GM12873 (cell line): ENCODE data around the gene ADRM1.

ENCODE experiments used
- TF ChIP-seq, protein P1 (sequence below): IDR thresholded peaks from 2 replicates; pipeline ENCODE4 v1.5.1; 2012; ENCODE audit warnings: low read depth, mild to moderate bottlenecking, moderate library complexity, low read length, control low read depth; ENCODE audit not compliant: insufficient read depth; ENCODE audit errors: missing control alignments

Gene ADRM1

DNA sequence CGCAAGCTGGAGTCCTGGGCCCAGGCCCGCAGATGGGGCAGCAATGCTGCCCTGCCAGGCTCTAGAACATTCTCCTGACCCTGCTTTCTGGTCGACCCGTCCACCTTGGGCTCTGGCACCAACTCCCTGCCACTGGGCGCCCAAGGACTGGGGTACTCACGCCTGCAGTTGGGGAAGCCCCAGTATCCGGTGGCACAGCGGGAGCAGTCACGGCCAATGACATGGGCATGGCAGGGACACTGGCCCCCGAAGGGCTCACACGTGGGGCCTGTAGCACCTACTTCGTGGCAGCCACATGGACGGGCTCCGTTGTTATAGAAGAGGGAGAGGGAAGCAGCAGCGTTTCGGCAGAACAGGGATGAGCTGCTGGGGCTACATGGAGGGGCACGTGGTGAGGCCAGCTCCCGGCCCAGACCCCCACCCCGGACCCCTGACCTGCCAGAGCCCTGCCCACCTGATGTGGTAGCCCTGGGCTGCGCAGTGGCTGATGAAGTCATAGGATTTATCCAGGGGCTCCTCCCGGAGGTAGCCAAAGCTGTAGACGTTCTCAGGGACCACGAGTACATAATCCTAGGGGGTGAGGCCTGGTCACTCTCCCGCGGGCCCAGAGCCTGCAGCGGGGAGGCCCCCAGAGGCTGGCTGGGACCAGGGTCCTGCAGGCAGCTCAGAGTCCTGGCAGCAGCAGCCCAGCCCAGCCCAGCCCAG, 26.0 kb downstream of the ADRM1 start:
- TF ChIP-seq, protein P1, sequence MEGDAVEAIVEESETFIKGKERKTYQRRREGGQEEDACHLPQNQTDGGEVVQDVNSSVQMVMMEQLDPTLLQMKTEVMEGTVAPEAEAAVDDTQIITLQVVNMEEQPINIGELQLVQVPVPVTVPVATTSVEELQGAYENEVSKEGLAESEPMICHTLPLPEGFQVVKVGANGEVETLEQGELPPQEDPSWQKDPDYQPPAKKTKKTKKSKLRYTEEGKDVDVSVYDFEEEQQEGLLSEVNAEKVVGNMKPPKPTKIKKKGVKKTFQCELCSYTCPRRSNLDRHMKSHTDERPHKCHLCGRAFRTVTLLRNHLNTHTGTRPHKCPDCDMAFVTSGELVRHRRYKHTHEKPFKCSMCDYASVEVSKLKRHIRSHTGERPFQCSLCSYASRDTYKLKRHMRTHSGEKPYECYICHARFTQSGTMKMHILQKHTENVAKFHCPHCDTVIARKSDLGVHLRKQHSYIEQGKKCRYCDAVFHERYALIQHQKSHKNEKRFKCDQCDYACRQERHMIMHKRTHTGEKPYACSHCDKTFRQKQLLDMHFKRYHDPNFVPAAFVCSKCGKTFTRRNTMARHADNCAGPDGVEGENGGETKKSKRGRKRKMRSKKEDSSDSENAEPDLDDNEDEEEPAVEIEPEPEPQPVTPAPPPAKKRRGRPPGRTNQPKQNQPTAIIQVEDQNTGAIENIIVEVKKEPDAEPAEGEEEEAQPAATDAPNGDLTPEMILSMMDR, result no peak

DNA sequence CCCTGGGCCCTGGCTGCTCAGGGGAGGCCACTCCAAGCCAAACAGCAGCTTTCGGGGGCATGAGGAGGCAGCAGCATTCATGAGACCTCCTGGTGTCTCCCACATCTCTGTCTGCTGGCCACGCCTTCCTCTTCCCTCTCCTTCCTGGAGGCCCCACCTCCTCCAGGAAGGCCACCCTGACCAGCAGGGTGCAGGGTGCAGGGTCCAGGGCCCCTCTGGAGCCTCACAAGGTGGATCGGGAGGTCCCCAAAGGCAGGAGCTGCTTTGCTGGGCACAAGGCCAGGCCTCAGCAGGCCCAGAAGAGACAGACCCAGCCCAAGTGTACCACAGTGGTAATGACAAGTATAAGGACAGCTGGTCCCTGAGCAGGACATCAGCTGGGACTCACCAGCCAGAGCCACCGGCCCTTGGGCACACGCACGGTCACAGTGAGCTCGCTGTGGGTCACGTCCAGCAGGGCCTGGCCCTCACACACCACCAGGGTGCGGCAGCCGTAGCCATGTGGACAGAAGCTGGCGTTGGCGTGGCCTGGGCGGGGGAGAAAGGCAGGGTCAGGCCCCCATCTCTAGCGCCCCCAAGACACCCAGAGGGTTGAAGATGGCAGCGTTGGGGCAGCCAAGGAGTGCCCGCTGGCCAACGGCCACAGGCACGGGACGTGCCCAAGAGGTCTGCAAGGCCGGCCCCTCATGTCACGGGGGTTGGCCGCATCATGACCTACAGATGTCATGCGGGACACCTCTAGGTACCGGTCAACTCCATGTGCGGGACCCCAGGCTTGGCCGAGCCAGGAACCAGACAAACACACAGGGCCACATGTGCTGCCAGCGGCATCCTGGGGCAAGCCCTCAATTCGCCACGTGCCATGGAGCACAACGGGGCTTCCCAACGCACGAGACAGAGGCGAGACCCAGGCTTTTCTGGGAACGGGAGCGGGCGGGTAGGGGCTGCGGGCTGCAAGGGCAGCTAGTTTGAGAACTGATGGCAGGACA, 26.9 kb downstream of the ADRM1 start:
- TF ChIP-seq, protein P1, result no peak

DNA sequence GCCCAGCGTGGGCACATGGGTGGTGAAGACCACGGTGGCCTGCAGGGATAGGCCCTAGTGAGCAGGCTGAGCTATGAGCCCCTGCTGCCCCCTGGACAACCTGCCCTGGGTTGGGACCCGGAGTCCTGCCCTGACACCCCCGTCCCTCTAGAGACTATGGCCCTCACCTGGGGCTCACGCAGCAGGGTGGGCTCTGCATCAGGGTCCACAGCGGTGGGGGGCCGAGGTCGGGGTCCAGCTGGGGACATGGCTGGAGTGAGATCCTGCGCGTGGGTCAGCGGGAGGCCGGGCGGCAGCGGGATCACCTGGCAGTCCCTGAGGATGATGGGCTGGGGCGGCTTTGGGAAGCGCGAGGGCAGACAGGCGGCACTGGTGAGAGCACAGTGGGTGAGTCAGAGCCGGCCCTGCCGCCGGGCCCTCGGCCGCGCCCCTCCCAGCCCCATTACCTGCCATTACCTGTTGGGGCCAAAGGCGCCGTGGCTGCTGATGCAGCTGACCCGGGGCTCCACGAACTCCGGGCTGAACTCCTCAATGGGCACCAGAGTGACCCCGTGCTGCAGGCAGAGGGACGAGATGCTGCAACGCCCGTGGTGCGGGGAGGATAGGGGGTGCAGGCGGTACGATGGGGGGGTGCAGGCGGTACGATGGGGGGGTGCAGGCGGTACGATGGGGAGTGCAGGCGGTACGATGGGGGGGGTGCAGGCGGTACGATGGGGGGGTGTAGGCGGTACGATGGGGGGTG, 27.9 kb downstream of the ADRM1 start:
- TF ChIP-seq, protein P1, result no peak

DNA sequence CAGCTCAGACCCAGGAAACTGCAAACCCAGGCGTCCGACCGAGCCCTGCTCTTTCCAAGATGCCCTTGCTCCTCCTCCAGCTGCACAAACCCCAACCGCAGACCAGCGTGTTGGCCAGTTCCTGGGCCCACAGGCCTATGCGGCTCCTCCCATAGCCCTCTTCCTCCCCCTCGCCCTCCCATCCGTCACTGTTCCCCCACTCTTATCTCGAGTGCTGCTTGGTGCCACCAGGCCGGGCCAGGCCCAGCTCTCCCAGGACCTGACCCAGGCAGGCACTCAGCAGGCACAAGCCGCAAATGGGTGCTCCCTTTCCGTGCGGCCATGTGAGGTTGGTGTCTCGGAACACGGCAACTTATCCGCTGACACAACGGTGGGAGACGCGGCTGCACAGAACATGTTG, 28.6 kb downstream of the ADRM1 start:
- TF ChIP-seq, protein P1, result no peak

DNA sequence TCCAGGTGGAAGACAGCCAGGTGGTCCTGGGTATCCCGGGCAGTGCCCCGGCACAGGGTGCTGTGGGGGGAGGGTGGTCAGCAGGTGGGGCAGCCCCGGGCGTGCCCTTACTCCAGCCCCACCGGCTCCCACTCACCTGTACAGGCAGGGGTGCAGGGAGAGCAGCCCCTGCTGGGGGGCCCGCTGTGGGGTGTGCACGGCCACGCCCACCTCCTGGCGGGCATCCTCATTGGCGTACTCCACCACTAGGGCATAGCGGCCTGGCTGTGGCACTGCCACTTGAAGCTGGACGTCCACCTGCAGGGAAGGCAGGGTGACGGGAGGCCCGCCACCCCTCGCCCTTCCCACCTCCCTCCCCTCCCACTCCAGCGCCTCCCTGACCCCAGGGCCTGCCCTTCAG, 29.6 kb downstream of the ADRM1 start:
- TF ChIP-seq, protein P1, result no peak

DNA sequence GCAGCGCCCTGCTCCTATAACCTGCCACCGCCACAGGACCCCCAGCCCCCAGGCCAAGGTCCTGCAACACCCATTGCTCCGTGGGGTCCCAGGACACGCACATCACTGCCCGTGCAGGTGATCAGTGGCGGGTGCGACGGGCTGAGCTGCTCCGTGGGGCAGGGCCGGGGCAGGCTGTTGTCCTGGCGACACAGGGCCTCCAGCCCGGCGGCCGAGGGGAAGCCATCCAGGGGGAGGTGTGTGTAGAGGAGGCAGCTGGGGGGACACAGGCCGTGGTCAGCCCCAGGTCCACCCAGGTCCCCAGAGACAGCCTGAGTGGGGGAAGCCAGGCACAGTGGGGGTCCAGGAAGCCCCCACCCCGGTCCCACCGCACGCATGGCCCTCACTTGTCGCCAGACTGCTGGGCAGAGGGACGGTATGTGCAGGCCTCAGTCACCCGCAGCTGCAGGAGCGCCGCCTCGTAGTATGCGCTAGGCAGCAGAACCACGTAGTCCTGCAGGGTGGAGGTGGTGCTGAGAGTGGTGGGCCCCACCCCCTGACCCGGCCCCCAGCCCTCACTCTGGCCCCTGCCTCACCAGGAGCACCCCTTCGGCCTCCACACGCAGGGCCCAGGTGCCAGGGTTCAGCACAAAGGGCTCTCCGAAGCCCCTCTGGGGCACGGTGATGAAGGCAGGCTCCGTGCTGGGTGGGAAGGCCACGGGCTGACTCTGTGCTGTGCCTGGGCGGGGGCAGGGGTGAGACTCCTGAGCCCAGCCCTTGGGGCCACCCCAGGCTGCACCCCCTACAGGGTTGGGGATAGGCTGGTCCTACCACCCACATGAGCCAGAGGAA, 30.4 kb downstream of the ADRM1 start:
- TF ChIP-seq, protein P1, result no peak
